NCI-H446 treated with DMSO at 0.1 percent for 48 hours (cell line): ENCODE measurements around the gene SLC6A8.

Source experiments
- DNase-seq: peaks from one replicate; lab custom pipeline; 2025; lab: John Stamatoyannopoulos, UW

SLC6A8 gene

DNA sequence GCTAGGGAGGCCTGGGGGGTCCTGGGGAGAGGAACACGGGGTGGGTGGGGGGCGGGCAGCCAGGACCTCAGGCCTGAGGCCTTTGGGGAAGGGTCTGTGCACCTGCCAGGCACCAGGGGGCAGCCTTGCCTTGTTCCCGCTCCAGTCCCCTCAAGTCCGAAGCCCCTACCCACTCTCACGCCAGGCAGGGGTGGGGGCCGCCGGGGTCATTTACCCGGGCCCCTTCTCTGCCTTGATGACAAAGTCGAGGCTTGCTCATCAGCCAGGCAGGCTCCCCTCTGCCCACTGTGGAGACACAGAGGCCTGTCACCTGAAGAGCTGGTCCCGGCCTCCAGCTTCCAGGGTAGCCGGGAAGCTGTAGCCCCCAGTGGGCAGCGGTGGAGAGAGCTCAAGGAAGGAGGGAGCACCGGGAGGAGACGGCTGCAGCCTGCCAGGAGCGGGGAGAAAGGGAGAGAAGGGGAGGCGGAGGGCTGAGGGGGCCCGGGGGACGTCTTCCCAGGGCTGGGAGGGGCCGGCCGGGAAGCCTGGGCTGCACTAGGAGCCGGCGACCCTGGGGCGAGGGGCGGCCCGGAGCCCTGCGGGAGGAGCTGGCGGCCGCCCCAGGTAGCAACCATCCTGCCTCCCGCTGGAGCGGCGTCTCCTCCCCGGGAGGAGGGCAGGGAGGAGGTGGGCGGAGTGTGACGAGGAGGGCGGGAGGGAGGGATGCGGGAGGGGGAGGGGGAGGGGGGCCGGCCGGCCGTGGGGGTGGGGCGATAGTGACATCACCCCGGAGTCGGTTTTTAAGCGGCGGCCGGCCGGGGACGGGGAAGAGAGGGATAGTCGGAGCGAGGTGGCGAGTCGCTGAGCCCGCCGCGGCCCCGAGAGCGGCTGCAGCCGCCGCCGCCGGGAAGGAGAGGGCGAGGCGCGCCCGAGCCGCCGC lies at the start of gene SLC6A8:
Gene SLC6A8, plus strand, starts transcription at position 806 of the 919 bp plus-strand sequence. CDS start 649 bp downstream, outside the sequence.
- DNase-seq: peak; percentile 18

DNA sequence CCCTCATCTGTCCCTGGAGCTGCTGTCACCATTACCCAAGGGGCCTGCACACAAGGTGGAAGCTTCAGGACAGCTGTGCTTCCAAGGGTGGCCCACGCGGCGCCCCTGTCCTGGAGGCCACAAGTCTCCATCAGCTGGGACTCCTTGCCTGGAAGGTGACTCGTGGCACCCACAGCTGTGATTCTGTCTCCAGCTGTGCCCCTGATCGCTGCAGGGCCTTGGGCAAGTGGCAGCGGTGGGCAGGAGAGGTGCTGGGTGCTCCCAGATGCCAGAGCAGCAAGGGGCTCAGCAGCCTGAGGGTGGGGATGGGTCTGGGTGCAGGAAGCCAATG lies 49.7 kb upstream of the SLC6A8 start:
- no peak for DNase-seq

DNA sequence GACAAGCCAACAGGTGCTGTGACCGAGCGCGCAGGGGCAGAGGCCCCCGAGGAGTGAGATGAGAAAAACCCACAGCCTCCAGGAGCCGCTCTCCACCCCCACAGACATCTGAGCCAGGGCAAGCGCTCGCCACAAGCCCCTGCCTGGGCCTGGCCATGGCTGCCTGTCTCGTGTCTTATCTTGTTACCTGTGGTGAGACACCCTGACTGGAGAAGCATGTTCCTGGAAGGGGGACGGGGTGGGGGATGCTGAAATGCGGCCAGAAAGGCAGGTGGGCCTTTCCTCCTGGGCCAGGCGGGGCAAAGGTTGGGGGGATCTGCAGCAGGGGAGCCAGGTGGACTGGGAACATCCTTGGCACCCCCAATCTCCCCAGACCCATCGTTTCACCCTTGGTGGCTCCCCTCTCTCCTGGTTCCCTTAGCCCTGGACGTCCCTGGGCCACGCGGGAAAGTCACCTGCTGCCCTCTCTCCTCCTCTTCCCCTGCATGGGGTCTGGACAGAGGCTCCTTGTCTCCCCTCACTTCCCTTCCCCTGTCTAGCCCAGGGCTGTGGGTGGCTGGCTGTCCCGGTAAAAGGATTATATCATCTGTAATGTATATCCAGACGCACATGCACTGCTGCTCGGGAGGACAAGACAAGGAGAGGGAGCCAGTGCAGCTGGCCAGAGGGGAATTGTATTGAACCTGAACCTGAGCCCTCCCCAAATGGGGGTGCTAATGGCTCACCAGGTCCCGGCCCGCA lies 49.1 kb upstream of the SLC6A8 start:
- no peak for DNase-seq

DNA sequence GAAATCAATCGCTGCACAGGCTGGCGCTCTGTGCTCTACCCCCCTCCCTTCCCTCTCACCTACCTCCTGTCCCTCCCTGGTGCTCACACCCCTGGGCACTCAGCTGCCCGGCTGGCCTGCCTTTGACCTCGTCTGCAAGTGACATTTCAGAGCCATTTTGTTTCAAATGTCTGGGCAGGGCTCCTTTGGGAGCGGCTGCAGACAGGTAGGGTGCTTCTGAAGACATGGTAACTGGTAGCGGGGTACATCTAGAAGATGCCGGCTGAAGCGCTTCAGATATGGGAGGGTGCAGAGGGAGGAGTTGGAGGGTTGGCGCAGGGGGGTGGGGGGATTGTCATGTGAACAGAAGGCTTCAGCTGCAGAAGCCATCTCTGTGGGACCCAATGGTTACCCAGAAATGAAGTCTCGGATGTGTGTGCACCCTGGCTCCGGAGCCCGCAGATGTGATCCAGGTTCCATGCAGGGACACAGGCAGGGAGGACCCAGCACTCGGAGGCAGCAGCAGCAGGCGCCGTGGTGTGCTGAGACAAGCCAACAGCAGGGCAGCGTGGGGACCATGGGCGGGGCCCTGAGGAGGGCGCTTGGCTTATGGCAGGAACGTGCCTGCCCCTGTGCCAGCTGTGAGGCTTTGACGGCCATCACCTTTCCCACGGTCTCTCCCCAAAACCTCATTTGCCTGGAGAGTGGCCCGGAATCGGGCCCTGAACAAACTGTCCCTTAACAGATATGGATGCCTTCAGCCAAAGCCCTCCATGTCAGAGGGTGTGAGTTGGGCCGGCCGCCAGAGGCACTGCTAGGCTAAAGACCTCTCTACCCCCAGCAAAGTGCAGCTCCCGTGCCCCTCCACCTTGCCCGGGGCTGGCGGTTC lies 48.3 kb upstream of the SLC6A8 start:
- DNase-seq: no peak

DNA sequence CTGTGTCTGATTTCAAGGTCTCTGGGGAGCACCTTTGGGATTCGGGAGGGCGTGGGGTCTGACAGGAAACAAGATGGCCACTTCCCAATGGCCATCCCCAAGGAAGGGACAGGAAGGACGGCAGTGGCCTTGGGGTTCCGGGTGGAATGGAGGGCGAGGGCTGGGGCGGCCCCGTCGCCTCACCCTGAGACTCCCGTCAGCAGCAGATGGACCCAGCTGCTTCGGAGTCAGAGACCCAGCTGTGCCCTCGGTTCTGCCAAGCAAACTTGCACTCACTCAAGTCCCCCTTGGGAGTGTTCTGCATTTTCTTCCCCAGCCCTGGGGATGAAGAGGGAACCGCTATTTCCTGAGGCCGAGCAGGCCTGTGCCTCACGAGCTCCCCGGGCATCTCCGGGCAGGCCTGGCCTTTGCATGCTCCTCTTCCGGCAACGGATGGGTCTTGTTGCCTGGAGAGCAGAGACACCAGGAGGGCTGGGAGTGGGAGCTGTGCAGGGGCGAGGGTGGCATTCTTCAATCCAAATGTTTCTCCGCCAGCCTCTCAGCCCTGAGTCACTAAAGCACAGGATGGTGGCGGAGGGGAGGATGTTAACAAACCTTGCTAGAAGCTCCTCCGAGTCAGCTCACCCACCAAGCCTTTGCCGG lies 47.6 kb upstream of the SLC6A8 start:
- DNase-seq: no peak

DNA sequence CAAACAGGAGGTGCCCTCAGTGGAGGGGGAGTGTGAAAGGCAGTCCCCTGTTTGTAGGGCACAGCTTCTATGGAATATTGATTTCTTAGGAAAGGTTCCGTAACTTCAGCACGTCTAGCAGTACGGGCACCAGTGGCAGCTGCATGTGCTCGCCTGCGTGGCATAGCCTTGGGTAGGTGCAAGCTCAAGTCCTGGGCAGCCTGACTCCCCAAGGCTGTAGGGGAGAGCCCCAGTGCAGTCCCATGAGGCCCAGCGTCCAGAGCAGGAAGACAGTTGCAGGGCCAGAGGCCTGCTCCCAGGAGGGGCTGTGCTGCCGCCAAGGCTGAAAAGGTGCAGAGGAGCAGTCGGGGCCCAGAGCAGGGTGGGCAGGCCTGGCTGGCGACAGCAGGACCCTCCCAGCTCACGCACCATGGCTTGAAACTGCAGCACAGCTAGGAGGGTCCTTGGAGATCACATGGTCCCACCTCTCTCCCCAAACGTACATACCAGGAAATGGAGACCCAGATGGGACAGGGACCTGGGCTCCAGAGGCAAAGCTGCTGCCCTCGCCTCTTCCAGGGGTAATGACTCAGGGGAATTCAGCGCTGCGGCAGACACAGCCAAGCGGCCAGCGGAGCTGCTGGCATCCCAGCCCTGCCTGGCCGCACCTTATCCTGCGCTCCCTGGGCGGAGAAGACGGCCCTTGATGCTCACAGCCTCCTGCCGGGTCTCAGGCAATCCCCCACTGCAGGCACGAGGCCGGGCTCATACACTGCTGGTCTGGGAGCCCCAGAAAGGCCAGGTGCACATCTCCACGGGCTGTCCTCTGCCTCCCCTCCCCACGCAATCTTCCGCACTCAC lies 46.8 kb upstream of the SLC6A8 start:
- no peak for DNase-seq

DNA sequence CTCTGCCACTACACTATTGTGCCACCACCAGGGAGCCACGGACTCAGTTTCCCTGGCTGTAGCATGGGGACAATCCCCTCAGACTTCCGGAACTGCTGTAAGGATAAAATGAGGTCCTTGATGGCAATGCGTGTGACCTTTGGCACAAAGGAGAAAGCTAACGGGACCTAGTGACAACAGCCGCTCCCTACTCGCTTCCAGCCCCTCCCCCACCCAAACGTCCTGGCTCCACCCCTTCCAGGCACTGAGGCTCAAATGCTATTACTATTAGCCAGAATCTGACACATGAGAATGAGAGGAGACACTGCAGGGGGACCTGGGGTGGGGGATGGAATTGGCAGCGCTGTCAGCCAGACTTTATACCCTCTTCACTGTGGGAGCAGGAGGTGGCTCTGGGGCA lies 46.1 kb upstream of the SLC6A8 start:
- no peak for DNase-seq

DNA sequence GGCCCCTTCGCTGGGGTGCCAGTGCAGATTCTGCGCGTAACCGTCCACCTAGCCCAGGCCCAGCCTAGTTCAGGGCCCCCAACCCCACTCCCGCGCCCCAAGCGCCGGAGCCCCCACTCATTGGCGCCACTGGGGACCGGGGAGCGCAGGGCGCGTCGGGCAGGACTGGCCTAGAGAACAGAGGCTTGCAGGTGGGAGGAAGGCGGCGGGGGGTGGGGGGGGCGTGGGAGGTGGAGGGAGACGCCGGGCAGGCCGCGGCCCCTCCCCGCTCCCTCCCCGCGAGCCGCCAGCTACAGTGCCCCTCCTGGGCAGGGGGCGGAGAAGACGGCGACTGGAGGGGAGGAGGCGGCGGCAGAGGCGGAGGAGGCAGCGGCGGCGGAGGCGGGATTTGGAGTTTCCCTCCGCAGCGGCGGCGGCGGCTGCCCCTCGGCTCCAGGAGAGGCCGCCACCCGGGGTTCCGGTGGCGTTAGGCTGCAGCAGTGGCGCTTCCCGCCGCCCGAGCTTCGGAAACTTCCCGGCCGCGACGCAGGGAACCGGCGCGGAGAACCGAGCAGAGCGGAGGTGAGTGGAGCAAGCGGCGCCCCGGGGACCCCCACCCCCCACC lies 45.6 kb upstream of the SLC6A8 start:
- DNase-seq: no peak

DNA sequence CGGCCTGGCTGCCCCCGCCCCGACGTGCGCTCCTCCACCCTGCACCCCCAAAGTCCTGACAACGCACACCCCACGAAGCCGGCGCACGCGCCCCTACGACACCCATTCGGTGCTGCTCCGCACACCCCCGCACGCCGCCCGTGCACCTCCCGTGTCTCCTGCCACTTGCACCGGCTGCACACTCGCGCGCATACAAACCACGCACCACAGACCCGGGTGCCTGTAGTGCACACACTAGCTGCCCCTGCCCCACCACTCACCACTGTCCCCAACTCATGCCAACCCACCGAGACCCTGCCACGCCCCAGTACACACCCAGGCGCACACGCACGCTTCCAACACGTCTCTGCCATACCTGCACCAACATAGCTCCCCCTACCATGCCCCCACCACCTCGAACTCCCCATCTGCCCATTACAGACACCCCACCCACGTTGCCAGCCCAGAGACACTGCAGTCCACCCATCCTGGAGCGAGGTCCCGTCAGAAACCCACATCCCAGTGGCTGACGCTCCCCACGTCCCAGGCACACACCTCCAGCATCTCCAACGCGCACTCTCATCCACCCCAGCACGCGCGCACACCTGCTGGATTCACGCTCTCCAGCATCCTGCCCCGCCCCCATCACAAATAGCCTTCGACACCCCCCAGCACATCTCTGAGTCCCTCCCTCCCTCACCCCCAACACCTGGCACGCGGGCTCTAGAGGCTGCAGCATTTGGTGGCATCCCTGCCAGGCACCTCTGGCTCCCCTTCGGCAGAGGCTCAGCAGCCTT lies 44.9 kb upstream of the SLC6A8 start:
- no peak for DNase-seq

DNA sequence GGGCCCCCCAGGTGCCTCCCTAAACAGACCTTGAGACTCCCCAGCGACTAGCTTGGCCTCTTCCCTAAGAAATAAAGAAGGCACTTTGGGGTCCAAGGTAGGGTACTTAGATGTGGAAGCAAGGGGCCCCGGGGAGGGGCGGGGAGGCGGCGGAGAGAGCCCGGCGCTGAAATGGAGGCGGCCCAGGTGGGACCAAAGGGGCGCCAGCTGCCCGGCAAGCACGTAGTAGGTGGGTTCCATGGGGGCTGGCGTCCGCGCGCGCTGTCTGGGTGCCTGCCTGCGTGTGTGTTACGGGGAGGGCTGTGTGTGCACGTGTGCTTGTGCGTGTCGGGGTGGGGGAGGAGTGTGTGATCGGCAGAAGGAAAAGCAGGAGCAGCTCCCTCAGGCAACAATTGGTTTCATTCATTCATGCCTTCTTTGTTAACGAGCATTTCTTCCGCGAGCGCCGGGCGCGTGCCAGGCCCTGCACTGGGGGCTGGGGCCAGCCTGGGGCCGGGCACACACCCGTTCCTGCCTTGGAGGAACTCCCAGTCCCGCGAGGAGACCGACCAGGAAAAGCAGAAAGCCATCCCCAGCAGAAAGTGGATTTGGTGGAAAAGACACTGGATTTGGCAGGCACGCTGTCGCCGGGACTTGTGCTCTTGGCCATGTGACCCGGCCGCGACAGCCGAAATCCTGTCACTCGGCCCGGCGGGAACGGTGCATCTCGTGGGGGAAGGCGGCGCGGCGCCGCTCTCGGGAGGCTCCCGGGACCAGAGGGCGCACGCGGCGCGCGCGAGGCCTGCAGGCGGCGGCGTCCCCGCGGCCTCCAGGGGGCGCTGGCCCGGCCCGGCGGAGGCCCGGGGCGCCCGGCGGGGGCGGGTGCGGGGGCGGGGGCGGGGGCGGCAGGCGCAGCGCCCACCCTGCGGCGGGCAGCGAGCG lies 44.0 kb upstream of the SLC6A8 start:
- no peak for DNase-seq

DNA sequence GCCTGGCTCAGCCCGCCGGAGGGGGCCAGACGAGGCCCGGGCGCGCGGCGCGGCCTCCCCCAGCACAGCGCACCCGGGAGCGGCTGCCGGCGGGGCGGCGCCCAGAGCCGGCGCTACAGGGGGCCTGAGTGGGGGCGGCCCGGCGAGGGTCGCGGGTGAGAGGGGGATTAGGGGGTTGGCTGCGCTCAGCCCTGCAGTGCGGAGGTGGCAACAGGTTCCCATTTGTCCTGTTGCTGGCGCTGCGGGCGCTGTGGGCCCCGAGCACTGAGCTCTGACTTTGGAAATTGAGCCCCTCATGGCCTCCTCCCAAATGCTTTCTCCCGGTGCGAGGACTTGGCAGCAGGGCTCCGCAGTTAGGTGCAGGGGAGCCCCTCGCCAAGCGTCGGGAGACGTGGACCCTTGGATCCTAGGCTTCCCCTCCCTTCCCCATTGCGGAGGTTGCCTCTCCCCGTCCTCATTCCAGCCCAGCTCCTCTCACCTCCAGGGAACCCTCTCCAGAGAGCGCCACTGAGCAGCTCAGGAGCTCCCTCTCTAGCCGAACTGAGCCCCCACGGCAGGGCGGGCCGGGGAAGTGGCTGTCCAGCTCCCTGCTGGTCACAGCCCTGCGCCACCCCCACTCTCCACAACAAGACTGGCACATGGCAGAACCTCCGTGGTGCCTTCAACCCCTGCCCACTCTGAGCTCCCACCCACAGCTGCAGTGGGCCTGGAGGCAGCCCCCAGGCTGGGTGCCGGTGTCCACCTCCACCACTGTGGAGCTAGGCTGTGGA lies 43.2 kb upstream of the SLC6A8 start:
- no peak for DNase-seq

DNA sequence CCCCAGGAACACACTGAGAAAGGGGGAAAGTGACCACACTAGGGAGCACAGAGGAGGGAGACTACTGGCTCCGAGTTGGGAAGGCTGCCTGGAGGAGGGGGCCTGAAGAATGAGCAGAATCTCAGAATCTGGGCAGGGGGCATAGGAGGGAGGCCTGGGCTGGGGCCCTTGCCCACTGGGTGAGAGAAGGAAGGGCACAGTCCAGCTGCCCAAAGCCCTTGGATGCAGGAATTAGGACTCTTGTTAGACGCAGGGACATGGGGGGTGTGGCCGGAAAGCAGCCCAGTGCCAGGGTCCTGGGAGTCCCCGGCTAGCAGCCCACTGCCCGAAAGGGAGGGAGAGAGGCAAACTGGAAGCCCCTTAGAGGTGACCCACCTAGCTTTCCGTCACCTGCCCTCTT lies 42.6 kb upstream of the SLC6A8 start:
- DNase-seq: no peak

DNA sequence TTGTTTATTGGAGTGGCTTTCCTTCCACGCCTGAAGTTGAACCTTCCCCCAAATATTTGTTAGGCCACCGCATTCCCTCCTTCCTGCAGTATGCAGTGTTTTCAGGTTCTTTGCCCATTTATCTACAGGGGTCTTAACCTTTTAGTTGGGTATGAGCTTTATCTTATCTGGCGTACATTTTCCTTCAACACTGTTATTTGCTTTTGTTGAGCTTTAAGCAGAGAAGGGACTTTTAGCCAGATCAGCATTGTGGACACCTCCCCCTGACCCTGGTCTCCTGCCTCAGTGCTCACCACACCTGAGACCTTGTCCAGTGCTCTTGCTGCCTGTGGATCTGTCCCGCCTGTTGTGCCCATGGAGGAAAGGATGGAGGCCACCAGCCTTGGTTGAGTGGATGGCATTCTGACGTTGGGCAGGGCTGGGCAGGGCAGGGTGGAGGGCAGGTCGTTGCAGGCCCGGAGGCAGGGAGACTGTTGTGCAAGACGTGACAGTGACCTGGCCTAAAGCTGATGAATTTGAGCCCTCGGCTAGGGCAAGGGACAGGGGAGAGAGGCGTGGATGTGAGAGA lies 41.7 kb upstream of the SLC6A8 start:
- no peak for DNase-seq

DNA sequence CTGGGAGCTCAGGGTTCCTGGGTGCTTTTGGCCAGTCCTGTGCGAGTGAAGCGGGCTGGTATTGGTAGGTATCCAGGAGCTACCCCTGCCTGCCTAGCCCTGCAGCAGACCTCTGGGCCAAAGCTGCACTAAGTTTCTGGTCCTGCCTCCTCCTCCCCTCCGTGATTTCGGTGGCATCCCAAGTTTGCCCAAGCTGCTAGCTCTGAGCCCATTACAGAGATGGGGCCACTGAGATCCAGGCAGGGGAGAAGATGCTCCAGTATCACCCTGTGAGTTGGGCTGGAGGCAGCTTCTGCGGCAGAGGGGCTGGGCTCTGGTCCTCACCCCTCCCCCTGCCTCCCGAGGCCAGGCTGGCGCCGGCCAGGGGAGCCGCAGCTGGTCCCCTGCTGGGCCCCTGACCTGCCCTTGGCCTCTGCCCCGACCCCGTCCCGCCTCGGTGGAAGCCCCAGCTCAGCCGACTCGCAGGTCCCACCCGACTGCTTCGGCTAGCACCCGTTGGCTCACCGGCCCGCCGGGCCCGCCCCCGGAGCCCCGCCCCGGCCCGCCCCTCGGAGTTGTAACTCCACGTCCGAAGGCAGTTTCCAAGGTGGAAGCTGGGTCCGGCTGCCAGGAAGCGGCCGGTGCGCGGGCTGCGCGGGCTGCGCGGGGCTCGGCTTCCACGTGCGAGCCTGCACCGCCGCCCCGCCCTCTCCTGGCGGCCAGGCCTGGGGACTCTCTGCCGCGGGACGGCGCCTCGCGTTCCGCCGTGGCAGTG lies 40.9 kb upstream of the SLC6A8 start, which contains the start of gene DUSP9:
Gene DUSP9, plus strand, starts transcription at position 584 of the 754 bp plus-strand sequence. CDS start 751 bp downstream, outside the sequence.
- no peak for DNase-seq

DNA sequence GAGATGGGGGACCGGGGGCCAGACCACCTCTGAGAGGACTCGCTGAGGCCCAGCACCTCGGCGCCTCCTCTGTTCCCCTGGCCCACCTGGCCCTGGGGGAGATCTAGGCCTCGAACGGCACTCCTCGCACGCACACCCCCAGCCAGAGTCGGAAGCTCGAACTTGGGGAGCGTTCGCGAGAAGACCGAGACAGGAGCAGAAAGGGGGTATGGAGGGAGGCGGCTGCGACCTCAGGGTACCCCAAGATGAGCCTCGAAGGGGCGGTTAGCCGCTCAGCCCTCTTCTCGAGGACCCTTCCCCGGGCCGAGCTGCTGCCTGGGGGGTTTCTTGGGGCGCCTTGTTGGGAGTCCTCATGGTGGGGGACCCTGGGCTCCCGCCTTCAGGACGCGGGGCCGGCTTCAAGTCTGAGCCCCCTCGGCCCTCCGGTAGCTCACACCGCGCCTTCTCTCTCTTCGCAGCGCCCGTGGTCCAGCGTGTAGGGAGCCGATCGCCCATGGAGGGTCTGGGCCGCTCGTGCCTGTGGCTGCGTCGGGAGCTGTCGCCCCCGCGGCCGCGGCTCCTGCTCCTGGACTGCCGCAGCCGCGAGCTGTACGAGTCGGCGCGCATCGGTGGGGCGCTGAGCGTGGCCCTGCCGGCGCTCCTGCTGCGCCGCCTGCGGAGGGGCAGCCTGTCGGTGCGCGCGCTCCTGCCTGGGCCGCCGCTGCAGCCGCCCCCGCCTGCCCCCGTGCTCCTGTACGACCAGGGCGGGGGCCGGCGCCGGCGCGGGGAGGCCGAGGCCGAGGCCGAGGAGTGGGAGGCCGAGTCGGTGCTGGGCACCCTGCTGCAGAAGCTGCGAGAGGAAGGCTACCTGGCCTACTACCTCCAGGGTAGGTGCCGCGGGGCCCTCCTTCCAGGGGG lies 40.0 kb upstream of the SLC6A8 start:
- no peak for DNase-seq
